ENCODE results near the gene DLGAP1.

The DLGAP1 gene

GRCh38 chr18:4445902-4446301, 9.2 kb downstream of the DLGAP1 start:
- DNase-seq (ENCODE audit: low read depth), result no peak
- no peak for TF ChIP-seq CTCF (conservative IDR thresholded peaks at IDR 0.05; ENCODE audit: control insufficient read depth, insufficient read depth, low read depth, low read length)
- H3K4me3 ChIP-seq (ENCODE audit: control insufficient read depth, low read depth, low read length), result no peak overlapping the region

GRCh38 chr18:4444306-4444705, 10.8 kb downstream of the DLGAP1 start:
- no peak for DNase-seq (ENCODE audit: low read depth)
- no peak for TF ChIP-seq CTCF (conservative IDR thresholded peaks at IDR 0.05; ENCODE audit: control insufficient read depth, insufficient read depth, low read depth, low read length)
- no peak overlapping the region for H3K4me3 ChIP-seq (ENCODE audit: control insufficient read depth, low read depth, low read length)

GRCh38 chr18:4441098-4441497, 14.0 kb downstream of the DLGAP1 start:
- DNase-seq (ENCODE audit: low read depth), result no peak
- no peak overlapping the region for H3K4me3 ChIP-seq (ENCODE audit: control insufficient read depth, low read depth, low read length)
- TF ChIP-seq CTCF (conservative IDR thresholded peaks at IDR 0.05; ENCODE audit: control insufficient read depth, insufficient read depth, low read depth, low read length), result no peak

- TF ChIP-seq CTCF (conservative IDR thresholded peaks at IDR 0.05; ENCODE audit: control insufficient read depth, insufficient read depth, low read depth, low read length), result no peak
- no peak for DNase-seq (ENCODE audit: low read depth)
- H3K4me3 ChIP-seq (ENCODE audit: control insufficient read depth, low read depth, low read length), result no peak overlapping the region
Measured at GRCh38 chr18:4438938-4439337, 16.2 kb downstream of the DLGAP1 start.

- DNase-seq (ENCODE audit: low read depth), result no peak
- TF ChIP-seq CTCF (conservative IDR thresholded peaks at IDR 0.05; ENCODE audit: control insufficient read depth, insufficient read depth, low read depth, low read length), result no peak
Measured at GRCh38 chr18:4433717-4434116, 21.4 kb downstream of the DLGAP1 start.

GRCh38 chr18:4430836-4431235, 24.3 kb downstream of the DLGAP1 start:
- no peak for TF ChIP-seq CTCF (conservative IDR thresholded peaks at IDR 0.05; ENCODE audit: control insufficient read depth, insufficient read depth, low read depth, low read length)
- no peak overlapping the region for H3K4me3 ChIP-seq (ENCODE audit: control insufficient read depth, low read depth, low read length)
- no peak for DNase-seq (ENCODE audit: low read depth)

More at GRCh38 chr18:4433717-4434116, 21.4 kb downstream of the DLGAP1 start:
- no peak overlapping the region for H3K4me3 ChIP-seq (ENCODE audit: control insufficient read depth, low read depth, low read length)

- no peak overlapping the region for H3K4me3 ChIP-seq (ENCODE audit: control insufficient read depth, low read depth, low read length)
- TF ChIP-seq CTCF (conservative IDR thresholded peaks at IDR 0.05; ENCODE audit: control insufficient read depth, insufficient read depth, low read depth, low read length), result no peak
- no peak for DNase-seq (ENCODE audit: low read depth)
Measured at GRCh38 chr18:4417714-4418113, 37.4 kb downstream of the DLGAP1 start.
